Uterus (tissue), 4 donors: ENCODE data around the gene DRC7. TPM values are rescaled to one million over a fixed set of nuclear protein-coding genes. Genes with fewer than 3 reads are reported as not detected.

Experiments used
- DNase-seq, 2 donors: peaks; one replicate each; pipeline ENCODE4 v3.0.0-alpha.2; 2019 to 2020
- H3K27ac ChIP-seq, 2 donors: fragments of 200-600 bp; sonication (generic); 1 replicate in 1 of 2; 2 replicates in 1 of 2; pipeline ENCODE4 v1.5.1; 2016 to 2018
- H3K27me3 ChIP-seq, 2 donors: fragments of 200-600 bp; sonication (generic); one replicate each; pipeline ENCODE4 v1.5.1; 2018 to 2019; ENCODE audit warnings: control low read depth in 1 of 2
- H3K36me3 ChIP-seq, 2 donors: fragments of 200-600 bp; sonication (generic); one replicate each; pipeline ENCODE4 v1.5.1; 2019; ENCODE audit warnings: control low read depth in 1 of 2
- H3K4me1 ChIP-seq, 2 donors: fragments of 200-600 bp; sonication (generic); one replicate each; pipeline ENCODE4 v1.5.1; 2018 to 2019; ENCODE audit warnings: control low read depth in 1 of 2
- H3K4me3 ChIP-seq, 2 donors: fragments of 200-600 bp; sonication (generic); 1 replicate in 1 of 2; 2 replicates in 1 of 2; pipeline ENCODE4 v1.5.1; 2018 to 2019; ENCODE audit warnings: mild to moderate bottlenecking in 1 of 2
- H3K9me3 ChIP-seq, 2 donors: fragments of 200-600 bp; sonication (generic); one replicate each; pipeline ENCODE4 v1.5.1; 2019; ENCODE audit warnings: control low read depth in 1 of 2
- POLR2A ChIP-seq, 2 donors: fragments of 450-650 bp; IDR thresholded peaks; one replicate each; pipeline ENCODE4 v1.6.1; 2016; ENCODE audit warnings: antibody characterized with exemption in 2 of 2, mild to moderate bottlenecking in 1 of 2, moderate library complexity in 1 of 2
- intact Hi-C: fragments of 100-400 bp; cut with DNase I; formaldehyde crosslinking; loops from one replicate; pipeline ENCODE4 v1.15.1; 2023; ENCODE audit warnings: low total_unique reads
- total RNA-seq, 4 donors: library from RNA; depleted of rRNA in 3 of 4; stranded (reverse); fragments of >200 nt in 3 of 4; gene quantifications; one replicate each; pipeline versions ENCODE4 v1.1.0 to v1.2.4, GENCODE V29; 2014 to 2023
- TF ChIP-seq, protein P1 (sequence below), 4 experiments: fragments of 200-600 bp in 2 of 4; fragments of 450-650 bp in 2 of 4; sonication (generic) in 2 of 4; IDR thresholded peaks; one replicate each; pipeline ENCODE4 v1.5.1; 2016 to 2019; ENCODE audit warnings: antibody characterized with exemption in 4 of 4, mild to moderate bottlenecking in 2 of 4, moderate library complexity in 1 of 4
- donor health status: DM: yes; HTN: yes; CAD: no.

Gene DRC7
- total RNA-seq, 4 donors from 2014 or later = 0.18 to 5.4 TPM; not detected in 2

DNA sequence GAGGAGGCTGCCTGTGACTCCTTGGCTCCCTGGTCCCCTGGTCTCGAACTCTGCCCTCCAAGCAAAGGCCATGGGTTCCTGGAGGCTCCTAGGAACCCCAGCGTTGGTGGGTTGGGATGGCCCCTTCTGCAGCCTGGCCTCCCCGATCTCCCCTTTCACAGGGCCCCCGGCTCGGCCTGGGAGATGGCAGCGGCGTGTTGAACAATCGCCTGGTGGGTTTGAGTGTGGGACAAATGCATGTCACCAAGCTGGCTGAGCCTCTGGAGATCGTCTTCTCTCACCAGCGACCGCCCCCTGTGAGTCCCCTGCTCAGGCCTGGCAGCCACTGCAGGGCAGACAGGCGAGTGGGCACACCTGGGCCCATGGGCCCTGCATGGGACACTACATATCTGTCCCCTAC is 15.6 kb upstream of the DRC7 start:
- DNase-seq = no peak
- intact Hi-C loops = no loop called here
- no peak for TF ChIP-seq POLR2A (IDR thresholded peaks at IDR 0.05)
- TF ChIP-seq, protein P1, sequence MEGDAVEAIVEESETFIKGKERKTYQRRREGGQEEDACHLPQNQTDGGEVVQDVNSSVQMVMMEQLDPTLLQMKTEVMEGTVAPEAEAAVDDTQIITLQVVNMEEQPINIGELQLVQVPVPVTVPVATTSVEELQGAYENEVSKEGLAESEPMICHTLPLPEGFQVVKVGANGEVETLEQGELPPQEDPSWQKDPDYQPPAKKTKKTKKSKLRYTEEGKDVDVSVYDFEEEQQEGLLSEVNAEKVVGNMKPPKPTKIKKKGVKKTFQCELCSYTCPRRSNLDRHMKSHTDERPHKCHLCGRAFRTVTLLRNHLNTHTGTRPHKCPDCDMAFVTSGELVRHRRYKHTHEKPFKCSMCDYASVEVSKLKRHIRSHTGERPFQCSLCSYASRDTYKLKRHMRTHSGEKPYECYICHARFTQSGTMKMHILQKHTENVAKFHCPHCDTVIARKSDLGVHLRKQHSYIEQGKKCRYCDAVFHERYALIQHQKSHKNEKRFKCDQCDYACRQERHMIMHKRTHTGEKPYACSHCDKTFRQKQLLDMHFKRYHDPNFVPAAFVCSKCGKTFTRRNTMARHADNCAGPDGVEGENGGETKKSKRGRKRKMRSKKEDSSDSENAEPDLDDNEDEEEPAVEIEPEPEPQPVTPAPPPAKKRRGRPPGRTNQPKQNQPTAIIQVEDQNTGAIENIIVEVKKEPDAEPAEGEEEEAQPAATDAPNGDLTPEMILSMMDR (IDR thresholded peaks at IDR 0.05) = no peak
- no peak overlapping the region for H3K4me3 ChIP-seq
- H3K4me1 ChIP-seq = no peaks in the 10 kb centered on the region
- H3K36me3 ChIP-seq = no peaks in the 10 kb centered on the region
- no peaks in the 10 kb centered on the region for H3K9me3 ChIP-seq
- H3K27ac ChIP-seq = no peak overlapping the region
- no peaks in the 10 kb centered on the region for H3K27me3 ChIP-seq

DNA sequence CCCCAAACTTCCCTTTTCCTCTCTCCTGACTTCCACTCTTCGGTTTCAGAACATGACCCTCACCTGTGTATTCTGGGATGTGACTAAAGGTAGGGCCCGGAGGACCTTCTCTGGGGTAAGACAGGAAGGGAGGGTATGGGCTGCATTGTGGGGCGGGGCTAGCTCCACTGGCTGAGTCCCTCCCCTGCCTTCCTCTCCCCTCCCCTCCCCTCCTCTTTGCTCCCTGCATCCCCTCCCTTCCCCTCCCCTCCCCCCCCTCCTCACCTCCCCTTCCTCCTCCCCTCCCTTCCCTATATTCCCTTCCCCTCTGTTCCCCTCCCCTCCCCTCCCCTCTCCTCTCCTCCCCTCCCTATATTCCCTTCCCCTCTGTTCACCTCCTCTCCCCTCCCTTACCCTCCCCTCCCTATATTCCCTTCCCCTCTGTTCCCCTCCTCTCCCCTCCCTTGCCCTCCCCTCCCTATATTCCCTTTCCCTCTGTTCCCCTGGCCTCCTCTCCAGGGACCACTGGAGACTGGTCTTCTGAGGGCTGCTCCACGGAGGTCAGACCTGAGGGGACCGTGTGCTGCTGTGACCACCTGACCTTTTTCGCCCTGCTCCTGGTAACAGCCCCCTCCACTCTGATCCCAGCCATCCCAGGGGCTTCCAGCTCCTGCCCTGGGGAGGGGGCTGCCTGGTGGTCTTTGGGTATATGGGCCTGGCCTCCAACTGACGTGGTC is 14.7 kb upstream of the DRC7 start:
- Histone ChIP-seq H3K9me3 (no peaks in the 10 kb centered on the region), H3K4me1 (no peaks in the 10 kb centered on the region)
- intact Hi-C loops = no loop called here

GRCh38 chr16:57680842-57681375 is 13.7 kb upstream of the DRC7 start:
- Histone ChIP-seq H3K9me3 (no peaks in the 10 kb centered on the region), H3K4me3 (no peak overlapping the region), H3K27ac (no peak overlapping the region), H3K4me1 (no peaks in the 10 kb centered on the region), H3K36me3 (no peaks in the 10 kb centered on the region), H3K27me3 (no peaks in the 10 kb centered on the region)
- DNase-seq = no peak
- TF ChIP-seq POLR2A (IDR thresholded peaks at IDR 0.05) = no peak
- intact Hi-C loops = no loop called here

More for the DNA sequence above, 14.7 kb upstream of the DRC7 start:
- no peaks in the 10 kb centered on the region for H3K36me3 ChIP-seq
- H3K27ac ChIP-seq = no peak overlapping the region
- DNase-seq = no peak
- no peak overlapping the region for H3K4me3 ChIP-seq
- no peaks in the 10 kb centered on the region for H3K27me3 ChIP-seq
- TF ChIP-seq, protein P1 (IDR thresholded peaks at IDR 0.05) = no peak
- no peak for TF ChIP-seq POLR2A (IDR thresholded peaks at IDR 0.05)

DNA sequence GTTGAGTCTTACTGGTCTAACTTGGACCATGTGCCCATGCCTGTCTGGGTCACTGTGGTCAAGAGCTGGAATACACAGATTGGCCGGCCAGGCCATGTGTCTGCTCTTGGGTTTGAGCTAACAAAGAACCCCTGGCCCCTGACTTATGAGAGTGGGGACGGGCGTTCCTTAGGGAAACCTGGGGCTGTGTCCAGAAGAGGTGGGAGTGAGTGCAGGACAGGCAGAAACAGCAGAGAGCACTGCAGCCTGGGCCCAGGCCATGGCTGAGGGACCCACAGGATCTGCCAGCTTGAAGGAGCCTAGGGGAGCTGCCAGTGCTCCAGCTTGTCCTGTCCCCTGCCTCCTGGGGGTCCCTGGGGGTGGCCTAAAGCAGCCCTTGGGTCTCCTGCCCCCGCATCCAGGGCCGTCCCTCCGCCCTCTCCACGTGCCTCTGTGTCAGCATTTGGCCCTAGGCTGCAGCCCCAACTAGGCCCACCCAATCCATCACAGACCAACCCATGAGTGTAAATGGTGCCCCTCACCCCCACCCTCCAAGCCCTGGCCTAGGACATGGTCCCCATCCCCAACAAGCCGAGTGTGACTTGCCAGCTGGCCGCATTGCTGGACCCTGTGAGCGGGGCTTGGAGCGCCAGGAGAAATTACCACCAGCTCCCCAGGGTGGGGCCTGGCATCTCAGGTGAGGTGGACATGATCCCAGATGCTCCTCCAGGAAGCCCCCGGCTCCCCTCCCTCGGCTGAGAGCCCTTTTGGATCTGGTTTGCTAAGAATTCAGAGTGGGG is 12.5 kb upstream of the DRC7 start:
- no peak for TF ChIP-seq POLR2A (IDR thresholded peaks at IDR 0.05)
- TF ChIP-seq, protein P1 (IDR thresholded peaks at IDR 0.05) = no peak
- Histone ChIP-seq H3K27me3 (no peaks in the 10 kb centered on the region), H3K36me3 (no peaks in the 10 kb centered on the region), H3K27ac (no peak overlapping the region), H3K4me1 (no peaks in the 10 kb centered on the region), H3K4me3 (no peak overlapping the region), H3K9me3 (no peaks in the 10 kb centered on the region)
- no peak for DNase-seq
- intact Hi-C loops = no loop called here

DNA sequence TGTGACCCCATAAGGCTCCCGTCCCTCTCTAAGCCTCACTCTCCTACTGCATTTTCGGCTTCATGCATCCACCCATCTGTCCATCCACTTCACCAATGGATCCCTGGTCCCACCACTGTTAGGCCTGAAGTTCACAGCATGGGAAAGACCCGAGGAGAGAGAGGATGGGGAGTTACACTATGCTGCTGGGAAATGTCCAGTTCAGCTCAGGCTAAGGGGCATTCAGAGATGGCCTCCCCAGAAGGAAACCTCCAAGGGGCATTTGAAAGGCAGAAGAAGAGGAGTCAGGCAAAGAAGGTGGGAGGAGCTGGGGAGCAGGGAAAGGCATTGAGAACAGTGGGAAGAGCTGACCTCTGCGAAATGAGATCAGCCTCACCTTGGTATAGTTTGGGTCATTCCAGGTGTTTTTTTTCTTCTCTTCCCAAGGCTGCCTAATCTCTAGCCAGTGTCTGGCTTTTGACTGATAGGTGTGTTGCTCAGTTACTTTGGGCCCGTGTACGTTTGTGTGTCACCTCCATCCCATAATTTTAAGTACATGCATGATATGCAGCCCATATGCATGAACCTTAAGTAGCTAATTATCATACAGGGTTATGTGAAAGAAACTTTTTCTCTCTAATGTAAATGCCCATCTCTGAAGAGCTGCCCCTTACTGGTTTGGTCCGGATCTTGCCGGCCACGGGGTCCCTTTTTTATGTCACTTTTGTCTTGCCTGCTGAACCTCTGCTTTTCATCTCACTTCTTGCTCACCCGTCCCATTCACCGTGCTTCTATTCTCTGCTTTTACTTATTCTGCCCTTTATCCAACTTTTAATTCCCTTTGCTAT is 11.6 kb upstream of the DRC7 start:
- Histone ChIP-seq H3K4me1 (no peaks in the 10 kb centered on the region), H3K36me3 (no peaks in the 10 kb centered on the region), H3K27ac (no peak overlapping the region), H3K4me3 (no peak overlapping the region), H3K9me3 (no peaks in the 10 kb centered on the region), H3K27me3 (no peaks in the 10 kb centered on the region)
- intact Hi-C loops = no loop called here
- DNase-seq = no peak
- no peak for TF ChIP-seq POLR2A (IDR thresholded peaks at IDR 0.05)
- TF ChIP-seq, protein P1 (IDR thresholded peaks at IDR 0.05) = no peak
